GM18517 (cell line): ENCODE results near the gene BRD4.
"Not testable (repeated sequence)": the region's sequence is repeated elsewhere in the genome, so short reads cannot be mapped to it uniquely, and the experiment has no call there.

Source experiments
- ATAC-seq: cut with Tn5 transposase; IDR thresholded peaks from one replicate; pipeline ENCODE4 v1.9.1; 2021; ENCODE audit warnings: mild to moderate bottlenecking, moderate library complexity; ENCODE audit not compliant: unreplicated experiment

The BRD4 gene

DNA sequence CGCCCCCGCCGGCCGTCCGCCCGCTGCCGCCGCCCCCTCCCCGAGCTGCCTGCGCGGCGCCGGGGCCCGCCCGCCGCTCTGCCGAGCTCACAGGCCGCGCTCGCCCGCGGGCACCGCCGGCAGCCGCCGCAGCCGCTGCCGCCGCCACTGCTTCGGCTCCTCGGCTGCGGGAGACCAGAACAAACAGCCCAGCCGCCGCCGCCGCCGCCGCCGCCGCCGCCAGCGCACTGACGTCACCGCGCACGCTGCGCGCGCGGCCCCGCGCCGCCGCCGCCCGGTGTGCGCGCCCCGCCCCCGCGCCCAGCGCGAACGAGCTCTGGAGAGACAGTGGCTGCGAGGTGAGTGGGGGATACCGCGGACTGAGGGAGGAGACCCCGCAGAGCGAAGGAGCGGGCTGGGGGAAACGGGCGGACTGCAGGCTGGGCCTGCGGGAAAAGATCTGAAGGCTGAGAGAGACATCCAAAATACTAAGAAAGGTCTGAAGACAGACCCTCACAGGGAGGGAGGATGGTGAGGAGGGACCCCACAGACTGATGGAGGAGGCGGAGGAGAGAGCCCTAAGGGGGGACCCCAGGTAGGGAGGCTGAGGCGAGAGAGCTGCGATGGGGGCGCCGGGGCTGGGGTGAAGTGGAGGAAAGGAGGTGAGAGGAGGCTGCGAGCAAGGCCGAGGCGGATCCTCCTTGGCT lies at the start of gene BRD4:
Gene BRD4 (minus strand): TSS at position 229 of the 686 bp plus-strand sequence. CDS start 59,440 bp downstream, outside the sequence.
- ATAC-seq = no peak

DNA sequence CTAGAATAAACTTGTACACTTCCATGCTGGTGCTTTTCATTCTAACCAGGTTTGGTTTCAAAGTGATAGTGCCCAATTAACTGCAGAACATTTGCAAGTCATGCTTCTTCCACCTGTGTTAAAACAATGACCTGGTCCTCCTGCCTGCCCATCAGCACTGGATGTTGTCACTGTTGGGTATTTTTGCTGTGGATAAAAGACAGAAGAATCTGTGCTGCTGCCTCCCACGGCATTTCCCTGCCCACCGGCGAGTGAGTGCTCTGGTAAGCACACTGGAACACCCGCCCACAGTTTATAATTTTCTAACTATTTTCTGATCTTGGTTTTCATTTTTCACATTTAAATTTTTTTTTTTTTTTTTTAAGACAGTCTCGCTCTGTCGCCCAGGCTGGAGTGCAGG lies 49.5 kb upstream of the BRD4 start:
- ATAC-seq = no peak

DNA sequence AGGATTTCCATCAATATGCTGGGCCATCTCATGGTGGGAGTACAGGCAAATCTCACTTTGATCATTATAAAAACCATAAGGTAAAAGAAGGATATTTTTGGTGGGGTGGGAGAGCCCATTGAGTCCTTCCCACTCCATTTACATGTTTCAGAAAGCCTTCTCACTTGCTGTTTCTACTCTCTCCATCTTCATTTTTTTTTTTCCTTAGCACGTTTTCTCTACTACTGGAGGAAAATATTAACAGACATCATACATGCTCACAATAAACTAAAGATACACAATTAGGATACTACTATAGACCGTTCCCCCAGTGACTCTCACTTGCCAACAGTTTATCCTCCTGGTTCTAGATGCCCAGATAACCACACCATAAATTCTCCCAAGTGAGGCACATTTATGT lies 49.1 kb upstream of the BRD4 start:
- ATAC-seq = no peak

GRCh38 chr19:15379999-15380647 lies 47.8 kb upstream of the BRD4 start:
- peak; percentile 38 for ATAC-seq

DNA sequence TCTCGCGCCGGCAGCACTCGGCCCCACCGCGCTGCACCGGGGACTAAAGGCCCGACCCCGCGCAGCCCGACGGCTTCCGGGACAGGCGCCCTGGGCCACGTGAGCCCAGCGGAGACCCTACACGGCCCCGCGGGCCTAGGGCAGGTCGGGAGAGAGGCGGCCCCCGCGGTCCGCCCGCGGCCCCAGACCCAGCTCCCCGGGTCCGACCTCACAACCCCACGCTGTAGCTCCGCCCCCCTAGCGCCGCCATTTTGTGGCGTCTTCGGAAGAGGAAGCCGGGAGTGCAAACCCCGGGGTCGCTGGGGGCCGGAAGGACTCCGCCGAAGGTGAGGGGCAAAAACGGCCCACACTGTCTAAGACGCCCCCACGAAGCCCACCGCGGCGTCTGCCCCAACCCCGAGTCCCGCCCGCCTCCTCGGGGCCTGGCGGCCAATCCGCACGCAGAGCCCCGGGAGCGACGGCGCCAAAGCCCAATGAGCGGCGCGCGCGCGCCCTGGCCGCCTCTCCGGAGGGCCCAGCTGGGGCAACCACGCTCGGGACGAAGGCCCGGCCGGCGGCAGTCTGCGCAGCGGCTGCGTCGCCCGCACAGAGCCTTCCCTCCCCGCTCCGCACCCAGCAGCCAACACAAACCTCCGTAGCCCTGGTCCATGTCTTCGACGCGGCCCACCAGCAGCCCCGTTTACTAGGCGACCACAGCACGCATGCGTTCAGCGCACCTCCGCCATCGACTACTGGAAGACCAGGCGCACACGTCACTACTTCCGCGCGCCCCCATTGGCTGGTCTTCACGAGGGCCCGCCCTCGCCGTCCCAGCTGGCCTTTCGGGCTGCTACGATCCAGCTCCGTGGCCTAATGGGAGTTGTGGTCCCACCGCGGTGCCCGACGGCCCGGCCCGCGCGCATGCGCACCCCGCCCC lies 47.0 kb upstream of the BRD4 start, which contains the start of gene AKAP8:
Gene AKAP8 (minus strand): TSS at position 705 of the 916 bp plus-strand sequence. CDS start 56 bp downstream, at position 649.
- peak; percentile 67 for ATAC-seq

DNA sequence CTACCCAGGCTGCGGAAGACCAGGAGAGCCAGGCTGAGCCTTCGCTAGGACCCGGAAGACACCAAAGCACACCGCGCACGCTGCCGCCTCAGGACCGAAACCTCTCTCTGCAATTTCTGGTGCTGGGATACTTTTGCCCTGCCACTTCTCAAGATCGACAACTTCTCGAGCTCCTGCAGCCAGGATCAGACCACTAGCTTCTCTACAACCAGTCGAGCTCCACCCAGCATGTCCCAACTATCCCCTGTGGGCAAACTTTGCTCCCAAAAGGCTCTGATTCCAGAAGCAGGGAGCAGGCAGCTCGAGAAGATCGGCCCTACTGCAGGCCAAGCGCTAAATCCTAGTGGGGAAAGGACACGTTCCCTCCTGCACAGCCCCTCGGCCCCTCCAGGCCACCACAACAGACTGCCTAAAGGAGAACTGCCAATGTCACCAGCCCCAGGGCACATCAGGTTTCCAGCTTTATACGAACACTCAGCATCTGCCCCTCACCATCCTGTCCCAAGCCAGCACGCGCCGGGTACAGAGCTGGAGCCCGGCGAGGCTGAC lies 46.3 kb upstream of the BRD4 start:
- ATAC-seq = no peak

GRCh38 chr19:15374796-15375440 lies 42.6 kb upstream of the BRD4 start:
- no peak for ATAC-seq

DNA sequence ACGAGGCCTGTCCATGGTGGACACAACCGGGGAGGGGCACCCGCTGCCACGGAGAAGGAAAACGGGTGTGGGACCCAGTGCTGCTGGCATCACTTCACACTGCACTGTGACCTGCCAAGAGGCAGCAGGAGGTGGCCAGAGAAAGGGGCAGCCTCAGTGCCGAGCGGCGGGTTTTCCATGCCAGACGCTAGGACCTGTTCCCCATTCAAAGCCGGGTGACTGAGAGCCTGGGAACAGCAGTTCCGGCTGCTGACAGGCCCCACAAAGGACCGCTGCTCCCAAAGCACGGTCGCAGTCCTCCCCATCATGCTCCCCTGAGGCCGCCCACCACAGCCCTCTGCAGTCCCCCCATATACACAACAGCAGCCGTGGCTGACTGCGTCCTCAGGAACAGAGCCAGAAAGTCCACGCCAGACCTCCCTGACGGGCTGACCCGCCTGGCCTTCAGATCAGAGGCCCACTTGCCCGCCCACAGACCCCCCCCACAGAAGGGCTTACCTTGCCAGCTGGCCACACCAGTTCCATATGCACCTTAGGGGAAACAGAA lies 41.8 kb upstream of the BRD4 start:
- ATAC-seq = no peak

DNA sequence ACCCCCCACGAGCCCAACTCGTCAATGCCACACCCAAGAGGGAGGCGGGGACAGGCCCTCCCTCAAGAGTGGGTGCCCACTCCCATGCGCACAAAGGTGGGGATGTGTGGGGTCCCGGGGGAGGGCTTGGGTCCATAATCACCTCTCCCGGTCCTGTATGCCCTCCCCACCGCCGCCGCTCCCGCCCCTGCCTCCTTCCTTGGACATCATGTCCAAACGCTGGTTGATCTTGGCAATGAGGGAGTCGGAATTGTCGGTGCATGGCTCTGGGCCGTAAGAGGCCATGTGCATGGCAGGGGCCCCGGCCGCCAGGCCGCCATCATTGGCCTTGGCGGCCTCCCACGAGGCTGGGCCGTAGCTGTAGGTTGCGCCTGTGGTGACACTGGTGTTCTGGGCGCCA lies 41.3 kb upstream of the BRD4 start:
- ATAC-seq = no peak

DNA sequence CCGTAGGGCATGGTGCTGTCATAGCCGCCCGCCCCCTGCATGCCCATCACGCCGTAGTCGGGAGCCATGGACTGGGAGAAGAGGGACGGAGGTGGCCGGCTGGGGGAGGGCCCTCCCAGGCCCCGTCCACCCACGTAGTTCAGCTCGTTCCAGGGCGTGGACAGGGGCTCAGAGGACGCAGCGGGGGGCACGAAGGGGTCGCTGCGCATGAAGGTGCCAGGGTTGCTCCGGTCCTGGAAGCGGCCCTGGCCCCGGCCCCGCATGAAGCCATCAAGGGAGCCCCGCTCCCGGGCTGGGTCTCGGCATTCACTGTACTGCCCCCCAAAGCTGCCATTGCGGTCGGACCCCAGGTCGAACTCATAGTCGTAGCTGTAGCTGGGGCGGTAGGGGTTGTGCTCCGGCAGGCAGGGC lies 40.6 kb upstream of the BRD4 start:
- ATAC-seq = no peak

GRCh38 chr19:15372470-15372869 lies 40.1 kb upstream of the BRD4 start:
- ATAC-seq = no peak

- no peak for ATAC-seq
Observed at GRCh38 chr19:15371786-15372380, 39.5 kb upstream of the BRD4 start.

GRCh38 chr19:15371119-15371518 lies 38.8 kb upstream of the BRD4 start:
- ATAC-seq = no peak

DNA sequence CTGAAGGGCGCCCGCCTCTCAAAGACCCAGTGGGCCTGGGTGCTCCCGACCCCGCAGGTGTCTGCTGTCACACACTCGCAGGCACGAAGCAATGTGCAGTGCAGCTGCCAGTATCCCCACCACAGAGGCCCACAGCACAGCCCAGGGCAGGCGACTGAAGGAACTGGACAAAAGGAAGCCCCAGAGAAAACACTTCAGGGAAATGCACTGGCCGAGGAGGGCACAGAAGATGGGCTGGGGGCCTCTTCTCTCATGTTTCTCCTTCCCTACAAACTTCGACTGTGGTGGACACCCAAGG lies 37.2 kb upstream of the BRD4 start:
- no peak for ATAC-seq

DNA sequence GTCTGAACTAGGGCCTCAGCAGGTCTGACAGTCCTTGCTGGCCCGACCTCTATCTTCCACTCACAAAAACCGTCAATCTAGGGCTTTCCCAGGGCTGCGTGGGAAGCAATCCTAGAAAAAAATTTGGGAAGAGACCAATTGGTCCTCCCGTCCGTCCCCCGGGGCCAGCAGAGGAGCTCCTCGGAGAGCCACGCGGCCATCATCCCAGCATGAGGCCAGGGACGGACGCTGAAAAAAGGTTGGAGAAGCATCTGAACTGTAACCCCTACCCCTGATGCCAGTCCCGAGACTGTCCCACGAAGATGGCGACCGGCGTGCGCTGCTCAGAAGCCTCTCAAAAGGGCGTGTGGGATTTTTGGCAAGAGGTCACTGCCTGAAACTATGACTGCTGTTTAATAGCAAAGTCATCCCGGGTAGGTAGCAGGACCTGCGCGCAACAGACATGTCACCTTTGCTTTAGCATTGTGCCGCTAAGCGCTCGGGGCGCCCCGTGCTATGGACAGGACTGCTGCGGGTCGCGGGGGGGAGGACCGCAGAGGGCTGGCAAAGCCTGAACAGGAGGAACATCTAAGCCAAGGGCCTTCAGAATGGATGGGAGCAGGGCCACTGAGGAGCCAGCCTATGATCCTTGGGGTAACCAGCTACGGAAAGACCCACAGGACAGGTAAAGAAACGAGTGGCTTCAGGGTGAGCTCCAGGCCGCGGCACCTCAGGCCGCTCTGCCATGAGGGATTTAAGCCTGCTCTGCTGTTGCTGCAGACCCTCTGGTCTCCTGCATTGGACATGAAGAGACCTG lies 36.7 kb upstream of the BRD4 start:
- ATAC-seq = no peak

DNA sequence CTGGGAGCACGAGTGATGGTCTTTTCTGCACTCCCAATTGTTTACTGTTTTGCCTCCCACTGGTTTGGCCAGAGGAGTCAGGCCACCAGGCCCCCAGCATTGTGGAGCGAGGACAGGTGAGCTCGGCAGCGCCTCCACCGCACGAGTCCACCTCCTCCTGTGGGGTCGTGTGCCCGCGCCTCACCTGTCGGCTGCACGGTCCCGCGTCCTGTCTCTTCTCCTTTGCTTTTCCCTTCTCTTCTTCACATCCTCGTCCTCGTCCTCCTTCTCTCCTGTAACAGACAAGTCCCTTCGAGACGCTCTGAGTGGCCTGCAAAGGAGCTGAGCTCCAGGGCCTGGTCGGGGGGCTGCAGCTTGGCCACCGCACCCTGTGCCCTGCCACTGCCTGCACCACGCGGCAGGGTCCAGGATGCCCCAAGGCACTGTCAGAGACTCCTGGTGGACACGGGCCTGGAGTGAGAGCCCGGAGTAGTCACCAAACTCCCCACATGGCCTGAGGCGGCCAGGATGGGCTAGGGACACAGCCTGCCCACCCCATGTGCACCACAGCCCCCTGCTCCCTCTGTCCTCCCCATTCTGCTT lies 35.8 kb upstream of the BRD4 start:
- no peak for ATAC-seq

DNA sequence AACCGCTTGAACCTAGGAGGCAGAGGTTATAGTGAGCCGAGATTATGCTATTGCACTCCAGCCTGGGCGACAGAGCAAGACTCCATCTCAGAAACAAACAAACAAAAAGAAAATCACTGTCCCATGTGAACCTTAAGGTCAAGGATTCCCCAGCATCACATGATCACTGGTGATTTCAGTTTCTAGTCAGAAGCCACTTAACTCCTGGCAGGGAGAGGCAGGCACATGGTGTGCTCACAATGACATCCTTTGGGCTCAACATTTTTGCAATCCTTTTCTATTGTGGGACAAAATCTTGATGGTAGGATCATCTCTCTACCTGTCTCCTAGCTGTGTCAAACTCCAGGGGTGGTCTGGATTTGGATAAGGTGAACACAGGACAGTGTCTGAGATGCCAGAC lies 35.1 kb upstream of the BRD4 start:
- ATAC-seq = no peak

DNA sequence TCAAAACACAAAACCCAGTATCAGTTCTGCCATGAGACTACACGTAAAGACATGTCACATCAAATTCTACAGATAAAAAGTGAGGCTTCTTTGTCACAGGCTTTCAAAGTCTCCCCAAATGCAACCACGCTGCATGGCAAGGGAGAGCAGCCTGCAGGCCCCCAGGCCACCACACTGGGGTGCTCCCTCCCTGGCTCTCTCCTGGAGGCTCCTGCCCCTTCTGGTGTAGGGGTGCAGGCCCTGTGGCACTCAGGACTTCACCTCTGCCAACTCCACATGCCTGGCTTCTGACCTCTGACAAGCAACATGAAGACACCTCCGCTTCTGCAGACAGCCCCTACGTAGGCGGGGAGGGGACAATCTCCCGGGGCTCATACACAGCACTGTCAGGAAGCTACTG lies 32.9 kb upstream of the BRD4 start:
- ATAC-seq = no peak

GRCh38 chr19:15363791-15364190 lies 31.5 kb upstream of the BRD4 start:
- not testable (repeated sequence) for ATAC-seq
